GM18526 (cell line): ENCODE measurements around the gene EFTUD2.

Experiments used
- POLR2A ChIP-seq: IDR thresholded peaks from 3 replicates; pipeline ENCODE4 v1.6.1; 2011; ENCODE audit not compliant: insufficient read length; ENCODE audit errors: extremely low read depth

EFTUD2 gene

GRCh38 chr17:44828919-44829522 is 70.2 kb downstream of the EFTUD2 start:
- TF ChIP-seq POLR2A = no peak

GRCh38 chr17:44827863-44828262 is 71.4 kb downstream of the EFTUD2 start:
- TF ChIP-seq POLR2A = no peak

GRCh38 chr17:44826123-44826790 is 73.0 kb downstream of the EFTUD2 start:
- no peak for TF ChIP-seq POLR2A

- no peak for TF ChIP-seq POLR2A
These were observed 78.5 kb downstream of the EFTUD2 start for GRCh38 chr17:44820631-44821212.

- no peak for TF ChIP-seq POLR2A
These were observed 87.0 kb downstream of the EFTUD2 start for GRCh38 chr17:44812263-44812662.

GRCh38 chr17:44808156-44808555 is 91.1 kb downstream of the EFTUD2 start:
- TF ChIP-seq POLR2A = no peak

GRCh38 chr17:44807817-44808155 is 91.5 kb downstream of the EFTUD2 start:
- TF ChIP-seq POLR2A = no peak

- TF ChIP-seq POLR2A = no peak
These were observed 92.0 kb downstream of the EFTUD2 start for GRCh38 chr17:44807093-44807816.

GRCh38 chr17:44804302-44805089 is 94.7 kb downstream of the EFTUD2 start:
- TF ChIP-seq POLR2A = no peak

GRCh38 chr17:44801880-44802279 is 97.4 kb downstream of the EFTUD2 start:
- TF ChIP-seq POLR2A = no peak
